NCI-H1930 (cell line): ENCODE results near the gene ZNF518B.
"Not testable (repeated sequence)": the region's sequence is repeated elsewhere in the genome, so short reads cannot be mapped to it uniquely, and the experiment has no call there.

ENCODE experiments used
- DNase-seq, 2 experiments: peaks; one replicate each; lab custom pipeline; 2025; lab: John Stamatoyannopoulos, UW

ZNF518B gene

GRCh38 chr4:10458177-10458576 is 951 bp upstream of the ZNF518B start:
- DNase-seq, result no peak

- no peak for DNase-seq
Observed at GRCh38 chr4:10456595-10457254, 501 bp downstream of the ZNF518B start.

- no peak for DNase-seq
Observed at GRCh38 chr4:10456260-10456594, 999 bp downstream of the ZNF518B start.

DNA sequence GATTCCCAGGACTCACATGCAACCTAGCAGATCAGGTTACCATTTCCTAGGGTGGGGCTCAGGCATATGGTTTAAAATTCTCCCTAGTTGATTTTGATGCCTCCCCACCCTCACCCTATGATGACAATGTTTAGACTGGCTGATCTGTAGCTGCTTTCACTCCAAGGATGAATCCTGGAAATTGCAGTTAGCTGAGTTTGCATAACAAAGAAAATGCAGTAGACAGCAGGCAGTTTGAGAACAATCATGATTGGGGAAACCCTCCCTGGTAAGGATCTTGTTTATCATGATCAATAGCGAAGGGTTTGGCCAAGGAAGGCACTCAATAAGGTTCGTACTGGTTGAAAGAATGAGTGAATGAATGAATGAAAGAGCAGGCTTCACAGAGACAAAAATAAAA is 2.1 kb downstream of the ZNF518B start:
- DNase-seq, result no peak

DNA sequence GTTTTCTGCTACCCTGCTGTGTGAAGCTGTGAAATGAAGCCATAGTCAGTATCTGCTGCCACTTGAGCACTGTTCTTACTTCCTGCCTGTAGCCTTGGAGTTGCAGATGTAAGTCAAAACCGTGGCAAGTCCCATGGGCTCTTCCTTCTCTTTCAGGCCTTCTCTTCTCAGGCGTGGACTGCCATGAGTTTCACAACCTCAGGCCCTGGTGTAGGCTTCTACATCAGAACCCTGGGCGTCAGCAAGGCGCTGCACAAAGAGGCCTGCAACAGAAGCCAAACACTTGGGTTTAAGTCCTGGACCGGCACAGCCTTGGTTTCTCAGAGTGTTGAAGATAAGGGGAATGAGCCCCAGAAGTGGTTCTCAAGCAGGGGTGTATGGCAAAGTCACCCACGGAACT is 2.5 kb downstream of the ZNF518B start:
- no peak for DNase-seq

- no peak for DNase-seq
Observed at GRCh38 chr4:10454121-10454520, 3.1 kb downstream of the ZNF518B start.

- no peak for DNase-seq
Observed at GRCh38 chr4:10448991-10449390, 8.2 kb downstream of the ZNF518B start.

- no peak for DNase-seq
Observed at GRCh38 chr4:10442976-10443375, 14.2 kb downstream of the ZNF518B start.

- DNase-seq, result no peak
Observed at GRCh38 chr4:10441512-10441911, 15.7 kb downstream of the ZNF518B start.

- DNase-seq, result no peak
Observed at GRCh38 chr4:10438924-10439323, 18.3 kb downstream of the ZNF518B start.

DNA sequence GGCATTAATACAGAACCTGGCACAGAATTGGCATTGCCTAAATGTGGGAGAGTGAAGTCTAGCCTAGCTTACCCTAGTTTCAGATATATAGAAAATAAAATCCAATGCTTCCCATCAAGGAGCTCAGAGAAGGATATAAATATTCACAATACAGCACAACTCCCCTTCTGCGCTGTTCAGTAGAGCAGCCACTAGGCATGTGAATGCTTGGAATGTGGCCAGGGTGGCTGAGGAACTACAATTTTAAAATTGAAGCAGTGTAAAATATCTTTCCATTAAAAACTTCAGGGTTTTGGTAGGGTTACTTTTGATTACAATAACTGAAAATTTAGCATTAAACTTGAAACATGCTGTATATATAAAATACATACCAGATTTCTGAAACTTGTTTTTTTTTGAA is 19.5 kb downstream of the ZNF518B start:
- DNase-seq, result no peak

- not testable (repeated sequence) for DNase-seq
Observed at GRCh38 chr4:10427680-10428079, 29.5 kb downstream of the ZNF518B start.

- no peak for DNase-seq
Observed at GRCh38 chr4:10421344-10422055, 35.7 kb downstream of the ZNF518B start.

- DNase-seq, result no peak
Observed at GRCh38 chr4:10417740-10418139, 39.5 kb downstream of the ZNF518B start.

- no peak for DNase-seq
Observed at GRCh38 chr4:10416441-10416840, 40.8 kb downstream of the ZNF518B start.

GRCh38 chr4:10413177-10413576 is 44.0 kb downstream of the ZNF518B start:
- no peak for DNase-seq

- no peak for DNase-seq
Observed at GRCh38 chr4:10405672-10406071, 51.6 kb downstream of the ZNF518B start.

GRCh38 chr4:10403633-10404445 is 53.4 kb downstream of the ZNF518B start:
- peak in 1 of 2 experiments; percentile 5 for DNase-seq

DNA sequence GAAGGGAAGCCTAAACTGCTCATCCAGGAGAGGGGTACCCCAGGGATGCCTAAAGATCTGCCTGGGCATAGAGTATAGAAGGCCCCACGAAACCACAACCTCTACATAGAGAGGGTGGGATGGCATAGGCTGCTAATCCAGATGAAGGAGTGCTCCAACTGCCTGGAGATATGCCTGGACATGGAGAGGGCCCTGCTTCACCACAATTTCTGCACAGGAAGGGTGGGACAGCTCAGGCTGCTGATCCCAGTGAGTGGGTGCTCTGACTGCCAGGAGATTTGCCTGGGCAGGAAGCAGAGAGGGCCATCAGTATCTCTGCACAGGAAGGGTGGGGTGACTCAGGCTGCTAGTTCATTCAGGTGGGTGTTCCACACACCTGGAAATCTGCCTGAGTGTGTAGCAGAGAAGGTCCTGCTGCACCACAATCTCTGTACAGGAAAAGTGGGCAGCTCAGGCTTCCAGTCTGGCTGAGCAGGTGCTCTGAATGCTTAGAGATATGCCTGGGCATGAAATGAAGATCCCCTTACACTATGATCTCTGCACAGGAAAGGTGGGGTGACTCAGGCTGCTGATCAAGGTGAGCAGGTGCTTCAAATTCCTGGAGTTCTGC is 61.1 kb downstream of the ZNF518B start:
- DNase-seq, result no peak
